Measurements from ENCODE around the gene MFAP5.
A peak's percentile ranks its signal among the peaks of the same experiment; 100 is the strongest.
"Not testable (repeated sequence)": the region's sequence is repeated elsewhere in the genome, so short reads cannot be mapped to it uniquely, and the experiment has no call there.

MFAP5 gene

GRCh38 chr12:8624750-8625149 is 37.9 kb downstream of the MFAP5 start:
- DNase-seq, result not testable (repeated sequence)

- DNase-seq, result no peak
Measured at GRCh38 chr12:8622646-8623045, 40.0 kb downstream of the MFAP5 start.

DNA sequence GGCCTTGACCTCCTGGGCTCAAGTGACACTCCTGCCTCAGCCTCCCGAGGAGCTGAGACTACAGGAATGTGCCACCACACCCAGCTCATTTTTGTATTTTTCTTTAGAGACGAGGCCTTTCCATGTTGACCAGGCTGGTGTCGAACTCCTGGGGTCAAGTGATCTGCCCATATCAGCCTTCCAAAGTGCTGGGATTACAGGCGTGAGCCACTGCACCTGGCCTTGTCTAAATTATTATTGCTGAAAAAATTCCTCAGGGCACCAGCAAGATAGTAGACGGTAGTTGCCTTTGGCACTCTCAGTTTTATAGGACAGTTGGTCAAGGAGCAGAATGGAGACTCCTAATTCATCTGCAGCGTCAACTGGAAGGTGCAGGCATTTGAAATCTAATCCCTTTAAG is 47.4 kb downstream of the MFAP5 start:
- DNase-seq, result no peak

DNA sequence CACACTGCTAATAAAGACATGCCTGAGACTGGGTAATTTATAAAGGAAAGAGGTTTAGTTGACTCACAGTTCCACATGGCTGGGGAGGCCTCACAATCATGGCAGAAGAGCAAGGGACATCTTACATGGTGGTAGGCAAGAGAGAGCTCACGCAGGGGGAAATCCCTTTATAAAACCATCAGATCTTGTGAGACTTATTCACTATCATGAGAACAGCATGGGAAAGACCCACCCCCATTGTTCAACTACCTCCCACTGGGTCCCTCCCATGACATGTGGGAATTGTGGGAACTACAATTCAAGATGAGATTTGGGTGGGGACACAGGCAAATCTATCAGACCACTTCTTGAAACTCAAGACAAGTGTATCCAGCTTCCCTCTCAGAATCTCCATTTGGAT is 48.7 kb downstream of the MFAP5 start:
- DNase-seq, result not testable (repeated sequence)

- DNase-seq, result no peak
Measured at GRCh38 chr12:8612629-8613028, 50.0 kb downstream of the MFAP5 start, which contains the start of gene AICDA. AICDA (minus strand) TSS chr12:8612859; CDS start chr12:8612767, 92 bp downstream.

DNA sequence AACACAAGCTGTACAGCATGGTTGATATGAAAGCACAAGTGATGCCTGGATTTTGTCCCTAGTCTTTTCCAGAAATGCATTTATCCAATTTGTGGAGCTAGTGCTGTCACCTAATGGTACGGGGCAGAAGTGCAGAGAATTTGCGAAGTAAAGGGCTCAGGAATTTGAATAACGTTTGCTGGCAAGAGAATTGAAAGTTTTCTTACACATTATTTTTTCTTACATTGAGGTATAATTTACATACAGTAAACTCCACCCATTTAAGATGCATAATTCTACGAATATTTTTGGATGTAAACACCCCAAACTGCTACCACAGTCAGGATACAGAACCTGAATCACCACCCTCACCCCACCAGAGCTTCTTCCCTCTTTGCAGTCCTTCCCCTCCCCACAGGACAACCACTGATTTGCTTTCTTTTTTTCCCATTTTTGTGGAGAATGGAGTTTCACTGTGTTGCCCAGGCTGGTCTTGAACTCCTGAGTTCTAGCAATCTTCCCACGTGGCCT is 53.5 kb downstream of the MFAP5 start:
- peak; percentile 1 for DNase-seq

- DNase-seq, result no peak
Measured at GRCh38 chr12:8606890-8607289, 55.7 kb downstream of the MFAP5 start.

GRCh38 chr12:8605057-8605456 is 57.6 kb downstream of the MFAP5 start:
- no peak for DNase-seq

- no peak for DNase-seq
Measured at GRCh38 chr12:8603856-8604255, 58.8 kb downstream of the MFAP5 start.

DNA sequence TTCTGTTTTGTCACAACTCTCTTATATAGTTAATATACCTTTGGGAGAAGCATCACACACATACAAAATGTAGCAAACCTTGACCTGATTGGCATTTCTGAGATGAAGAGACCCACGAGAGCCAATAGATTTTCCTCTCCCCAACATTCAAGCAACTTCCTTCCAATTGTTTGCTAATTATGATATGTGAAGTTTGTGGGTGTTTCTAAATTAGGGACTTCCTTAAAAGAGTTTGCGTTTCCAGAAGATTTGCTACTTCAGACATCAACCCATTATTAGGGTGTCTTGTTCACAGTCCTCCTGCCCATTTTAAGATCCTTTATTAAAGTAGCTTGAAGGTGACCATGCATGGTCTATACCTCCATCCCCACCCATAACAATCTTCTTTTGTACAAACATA is 59.3 kb downstream of the MFAP5 start:
- no peak for DNase-seq

DNA sequence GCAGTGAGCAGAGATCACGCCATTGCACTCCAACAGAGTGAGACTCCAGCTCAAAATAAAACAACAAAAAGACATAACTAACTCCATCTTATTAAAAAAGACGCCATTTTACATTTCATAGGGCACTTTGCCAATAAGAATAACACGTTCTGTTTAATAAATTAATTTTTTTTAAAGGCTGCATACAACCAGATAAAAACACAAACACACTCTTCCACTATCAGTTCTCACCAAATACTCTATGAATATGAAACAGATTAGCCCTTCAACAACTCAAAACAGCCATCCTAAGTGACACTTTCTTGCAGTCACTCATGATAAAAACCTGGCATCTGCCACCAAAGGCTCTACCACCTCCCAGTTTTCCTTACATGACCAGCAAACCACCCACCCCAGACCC is 66.1 kb downstream of the MFAP5 start:
- no peak for DNase-seq
